Kidney epithelial cell (primary cell): ENCODE measurements around the gene MYO1F. TPM values are rescaled to one million over a fixed set of nuclear protein-coding genes. Genes with fewer than 3 reads are reported as not detected.
"Not testable (repeated sequence)": the region's sequence is repeated elsewhere in the genome, so short reads cannot be mapped to it uniquely, and the experiment has no call there.

ENCODE experiments used
- DNase-seq: peaks from one replicate; pipeline ENCODE4 v3.0.0-alpha.2; 2010; ENCODE audit warnings: low read depth
- H3K27me3 ChIP-seq: 2 replicates; pipeline ENCODE4 v1.6.0; 2011; ENCODE audit warnings: low read length; ENCODE audit not compliant: control insufficient read depth, insufficient read depth
- H3K36me3 ChIP-seq: 2 replicates; pipeline ENCODE4 v1.5.1; 2011; ENCODE audit warnings: low read length; ENCODE audit not compliant: control insufficient read depth, insufficient read depth
- H3K4me3 ChIP-seq: 2 replicates; pipeline ENCODE4 v1.5.1; 2011; ENCODE audit warnings: low read depth, mild to moderate bottlenecking, control low read depth, low read length
- total RNA-seq: library from RNA; depleted of rRNA; stranded (reverse); fragments of >200 nt; gene quantifications from 2 replicates; pipeline ENCODE4 v1.2.3, GENCODE V29; 2015
- TF ChIP-seq, protein P1 (sequence below): IDR thresholded peaks from 2 replicates; pipeline ENCODE4 v1.5.1; 2011; ENCODE audit warnings: mild to moderate bottlenecking, moderate library complexity, low read length, control low read depth, inconsistent platforms; ENCODE audit not compliant: insufficient read depth, poor library complexity, severe bottlenecking

Gene MYO1F
- total RNA-seq, 1 donor from 2014 or later, result 0.08 TPM

DNA sequence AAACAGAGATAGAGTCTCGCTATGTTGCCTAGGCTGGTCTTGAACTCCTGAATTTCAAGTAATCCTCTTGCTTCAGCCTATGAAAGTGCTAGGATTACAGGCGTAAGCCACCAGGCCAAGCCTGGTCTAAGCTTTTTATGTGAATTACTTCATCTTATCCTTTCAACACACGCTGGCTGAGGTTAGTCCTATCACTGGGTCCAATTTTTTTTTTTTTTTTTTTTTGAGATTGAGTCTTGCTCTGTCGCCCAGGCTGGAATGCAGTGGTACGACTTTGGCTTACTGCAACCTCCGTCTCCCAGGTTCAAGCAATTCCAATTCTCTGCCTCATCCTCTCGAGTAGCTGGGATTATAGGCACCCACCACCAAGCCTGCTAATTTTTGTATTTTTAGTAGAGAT is 10.4 kb downstream of the MYO1F start:
- Histone ChIP-seq H3K4me3 (no peak overlapping the region), H3K36me3 (no peaks in the 10 kb centered on the region), H3K27me3 (no peaks in the 10 kb centered on the region)
- DNase-seq, result no peak
- TF ChIP-seq, protein P1, sequence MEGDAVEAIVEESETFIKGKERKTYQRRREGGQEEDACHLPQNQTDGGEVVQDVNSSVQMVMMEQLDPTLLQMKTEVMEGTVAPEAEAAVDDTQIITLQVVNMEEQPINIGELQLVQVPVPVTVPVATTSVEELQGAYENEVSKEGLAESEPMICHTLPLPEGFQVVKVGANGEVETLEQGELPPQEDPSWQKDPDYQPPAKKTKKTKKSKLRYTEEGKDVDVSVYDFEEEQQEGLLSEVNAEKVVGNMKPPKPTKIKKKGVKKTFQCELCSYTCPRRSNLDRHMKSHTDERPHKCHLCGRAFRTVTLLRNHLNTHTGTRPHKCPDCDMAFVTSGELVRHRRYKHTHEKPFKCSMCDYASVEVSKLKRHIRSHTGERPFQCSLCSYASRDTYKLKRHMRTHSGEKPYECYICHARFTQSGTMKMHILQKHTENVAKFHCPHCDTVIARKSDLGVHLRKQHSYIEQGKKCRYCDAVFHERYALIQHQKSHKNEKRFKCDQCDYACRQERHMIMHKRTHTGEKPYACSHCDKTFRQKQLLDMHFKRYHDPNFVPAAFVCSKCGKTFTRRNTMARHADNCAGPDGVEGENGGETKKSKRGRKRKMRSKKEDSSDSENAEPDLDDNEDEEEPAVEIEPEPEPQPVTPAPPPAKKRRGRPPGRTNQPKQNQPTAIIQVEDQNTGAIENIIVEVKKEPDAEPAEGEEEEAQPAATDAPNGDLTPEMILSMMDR, result no peak

DNA sequence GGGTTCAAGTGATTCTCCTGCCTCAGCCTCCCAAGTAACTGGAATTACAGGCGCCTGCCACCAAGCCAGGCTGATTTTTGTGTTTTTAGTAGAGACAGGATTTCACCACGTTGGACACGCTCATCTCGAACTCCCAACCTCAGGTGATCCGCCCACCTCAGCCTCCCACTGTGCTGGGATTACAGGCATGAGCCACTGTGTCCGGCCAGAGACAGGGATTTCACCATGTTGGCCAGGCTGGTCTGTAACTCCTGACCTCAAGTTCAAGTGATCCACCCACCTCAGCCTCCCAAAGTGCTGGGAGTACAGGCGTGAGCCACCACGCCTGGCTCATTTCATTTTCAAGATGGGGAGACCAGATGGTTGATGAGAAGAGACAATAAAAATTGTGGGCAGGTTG is 12.4 kb downstream of the MYO1F start:
- H3K27me3 ChIP-seq, DNase-seq, H3K36me3 ChIP-seq, H3K4me3 ChIP-seq: not testable (repeated sequence)

DNA sequence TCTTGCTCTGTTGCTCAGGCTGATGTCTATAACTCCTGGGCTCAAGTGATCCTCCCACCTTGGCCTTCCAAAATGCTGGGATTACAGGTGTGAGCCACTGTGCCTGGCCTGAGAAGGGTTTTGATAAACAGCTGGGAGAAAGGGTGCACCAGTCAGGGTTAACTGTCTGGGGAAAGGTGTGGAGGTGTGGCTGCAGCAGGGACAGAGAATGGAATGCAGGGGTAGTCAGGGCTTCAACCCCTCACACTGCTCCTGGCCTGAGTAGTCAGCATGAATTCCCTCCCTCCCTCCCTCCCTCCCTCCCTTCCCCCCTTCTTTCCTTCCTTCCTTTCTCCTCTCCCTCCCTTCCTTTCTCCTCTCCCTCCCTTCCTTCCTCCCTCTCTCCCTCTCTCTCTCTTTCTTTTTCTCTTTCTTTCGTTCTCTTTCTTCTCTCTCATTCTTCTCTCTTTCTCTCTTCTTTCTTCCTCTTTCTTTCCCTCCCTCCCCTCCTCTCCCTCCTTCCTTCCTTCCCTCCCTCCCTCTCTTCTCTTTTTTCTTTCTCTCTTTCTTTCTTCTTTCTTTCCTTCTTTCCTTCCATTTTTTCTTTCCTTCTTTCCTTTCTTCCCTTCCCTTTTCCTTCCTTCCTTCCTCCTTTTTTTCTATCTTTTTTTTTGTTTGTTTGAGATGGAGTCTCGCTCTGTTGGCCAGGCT is 16.0 kb downstream of the MYO1F start:
- TF ChIP-seq, protein P1, result no peak

DNA sequence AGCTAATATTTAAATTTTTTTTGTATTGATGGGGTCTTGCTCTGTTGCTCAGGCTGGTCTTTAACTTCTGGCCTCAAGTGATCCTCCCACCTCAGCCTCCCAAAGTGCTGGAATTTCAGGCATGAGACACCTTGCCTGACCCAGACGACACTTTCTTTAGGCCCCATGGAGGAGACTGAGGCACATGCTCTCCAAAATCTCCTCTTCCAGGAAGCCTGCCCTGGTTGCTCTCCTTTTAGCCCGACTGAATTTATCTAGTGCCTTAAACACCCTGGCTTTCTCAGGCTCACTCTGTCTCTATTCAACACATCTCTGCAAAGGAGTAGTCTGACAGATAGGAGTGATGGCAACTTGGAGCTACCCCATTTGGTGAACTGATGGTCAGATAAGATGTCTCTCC is 18.9 kb downstream of the MYO1F start:
- Histone ChIP-seq H3K4me3 (no peak overlapping the region), H3K27me3 (no peaks in the 10 kb centered on the region), H3K36me3 (no peaks in the 10 kb centered on the region)
- TF ChIP-seq, protein P1, result no peak
- no peak for DNase-seq

More for the DNA sequence above, 16.0 kb downstream of the MYO1F start:
- no peak for DNase-seq
- H3K27me3 ChIP-seq, result no peaks in the 10 kb centered on the region
- no peak overlapping the region for H3K4me3 ChIP-seq
- no peaks in the 10 kb centered on the region for H3K36me3 ChIP-seq

DNA sequence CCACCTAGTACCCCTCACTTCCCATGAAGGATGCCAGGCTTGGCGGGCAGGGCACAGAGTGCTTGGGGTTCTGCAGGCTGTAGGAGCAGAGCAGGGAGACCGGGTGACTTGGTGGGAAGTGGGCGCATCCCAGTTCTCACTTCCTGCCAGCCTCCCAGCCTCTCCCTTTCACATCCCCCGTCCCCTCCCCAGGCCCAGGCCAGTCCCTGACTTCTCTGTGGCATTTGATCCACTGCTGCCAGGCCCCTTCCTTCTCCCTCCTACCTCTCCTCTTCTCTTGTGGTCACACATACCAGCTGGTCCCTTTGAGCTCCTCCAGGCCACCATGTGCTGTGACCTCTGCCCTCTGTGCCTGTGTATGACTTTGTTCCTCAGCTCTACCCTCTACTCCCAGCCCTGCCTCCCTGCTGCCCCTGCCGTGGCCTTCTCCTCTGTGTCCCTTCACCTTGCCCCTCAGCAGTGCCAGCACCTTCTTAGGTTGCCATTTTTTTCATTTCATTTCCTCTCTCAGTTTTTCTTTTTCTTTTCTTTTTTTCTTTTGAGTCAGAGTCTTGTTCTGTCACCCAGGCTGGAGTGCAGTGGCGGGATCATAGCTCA is 19.5 kb downstream of the MYO1F start:
- Histone ChIP-seq H3K36me3 (no peaks in the 10 kb centered on the region), H3K27me3 (no peaks in the 10 kb centered on the region), H3K4me3 (no peak overlapping the region)
- TF ChIP-seq, protein P1, result no peak
- DNase-seq, result no peak

DNA sequence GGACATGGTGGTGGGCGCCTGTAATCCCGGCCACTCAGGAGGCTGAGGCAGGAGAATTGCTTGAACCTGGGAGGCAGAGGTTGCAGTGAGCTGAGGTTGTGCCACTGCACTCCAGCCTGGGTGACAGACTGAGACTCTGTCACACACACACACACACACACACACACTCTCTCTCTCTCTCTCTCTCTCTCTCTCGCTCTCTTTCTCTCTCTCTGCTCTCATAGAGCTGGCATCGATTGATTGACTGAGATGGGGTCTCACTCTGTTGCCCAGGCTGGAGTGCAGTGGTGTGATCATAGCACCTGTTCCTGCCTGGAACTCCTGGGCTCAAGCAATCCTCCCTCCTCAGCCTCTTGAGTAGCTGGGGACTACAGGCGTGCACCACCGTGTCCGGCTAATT is 23.5 kb downstream of the MYO1F start:
- H3K27me3 ChIP-seq, DNase-seq, H3K36me3 ChIP-seq, H3K4me3 ChIP-seq: not testable (repeated sequence)

DNA sequence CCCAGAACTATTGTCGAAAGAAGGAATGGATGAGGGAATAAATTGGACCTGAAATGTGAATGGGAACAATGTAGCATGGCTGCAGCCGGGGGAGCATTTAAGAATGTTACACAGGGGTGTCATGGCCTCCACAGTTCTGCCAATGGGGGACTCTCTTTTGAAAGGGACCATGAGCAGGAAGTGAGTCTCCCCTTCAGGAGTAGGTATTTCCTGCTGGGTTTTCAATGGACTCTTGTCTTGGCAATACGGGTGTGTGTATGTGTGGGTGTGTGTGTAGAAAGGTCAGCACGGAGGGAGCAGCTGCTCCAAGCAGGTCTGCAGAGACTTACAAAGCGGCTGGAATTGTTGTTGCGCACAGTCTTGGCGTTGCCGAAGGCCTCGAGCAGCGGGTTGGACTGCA is 24.4 kb downstream of the MYO1F start:
- no peak overlapping the region for H3K4me3 ChIP-seq
- no peak for DNase-seq

More for the DNA sequence above, 24.4 kb downstream of the MYO1F start:
- H3K36me3 ChIP-seq, result no peaks in the 10 kb centered on the region
- TF ChIP-seq, protein P1, result no peak
- no peaks in the 10 kb centered on the region for H3K27me3 ChIP-seq
